K562 (cell line): ENCODE results near the gene FAM174C. TPM values are rescaled to one million over a fixed set of nuclear protein-coding genes. Genes with fewer than 3 reads are reported as not detected.

Experiments used
- CTBP1 ChIP-seq: fragments of 450-650 bp; IDR thresholded peaks from 2 replicates; pipeline ENCODE4 v1.6.1; 2016; ENCODE audit warnings: borderline replicate concordance
- CTCFL ChIP-seq: IDR thresholded peaks from 2 replicates; pipeline ENCODE4 v1.6.1; 2011; ENCODE audit warnings: borderline replicate concordance, low read depth, mild to moderate bottlenecking, moderate library complexity, low read length; ENCODE audit not compliant: insufficient read depth, poor library complexity, severe bottlenecking
- E2F5 ChIP-seq: sonication (generic); formaldehyde crosslinking; IDR thresholded peaks from 2 replicates; pipeline ENCODE4 v1.8.0; 2022; ENCODE audit warnings: mild to moderate bottlenecking, missing genetic modification reagents
- EWSR1 ChIP-seq: fragments of 450-650 bp; IDR thresholded peaks from 2 replicates; pipeline ENCODE4 v1.6.1; 2018; ENCODE audit warnings: borderline replicate concordance, mild to moderate bottlenecking, low read depth, moderate library complexity; ENCODE audit not compliant: partially characterized antibody
- NRF1 ChIP-seq, 2 experiments: fragments of 450-650 bp; IDR thresholded peaks in 1 of 2; conservative IDR thresholded peaks in 1 of 2; 2 replicates each; pipeline ENCODE4 v1.6.1; 2014; ENCODE audit warnings: mild to moderate bottlenecking in 2 of 2
- POLR2H ChIP-seq: IDR thresholded peaks from 2 replicates; pipeline ENCODE4 v1.6.1; 2016; ENCODE audit warnings: missing genetic modification characterization, low read depth, mild to moderate bottlenecking, control low read depth, missing compliant biosample characterization, moderate library complexity
- ZBTB34 ChIP-seq: fragments of 250-450 bp; sonication (Bioruptor Pico); IDR thresholded peaks from 2 replicates; pipeline ENCODE4 v1.8.0; 2021; ENCODE audit warnings: mild to moderate bottlenecking, moderate library complexity
- ZNF436 ChIP-seq: fragments of 250-450, 450-650 bp; sonication (Bioruptor Pico); formaldehyde crosslinking; IDR thresholded peaks from 2 replicates; pipeline ENCODE4 v1.7.0; 2020; ENCODE audit warnings: mild to moderate bottlenecking
- ZNF780A ChIP-seq: fragments of 250-450 bp; sonication (Bioruptor Pico); IDR thresholded peaks from 2 replicates; pipeline ENCODE4 v1.5.0; 2021; ENCODE audit warnings: mild to moderate bottlenecking
- polyA plus RNA-seq, 8 experiments: library from polyadenylated mRNA; depleted of rRNA in 4 of 8; stranded (reverse) in 5 of 8; unstranded in 3 of 8; fragments of >200 nt; fragmentation: Nextera tagmentation in 2 of 8; fragmentation: Illumina TruSeq in 1 of 8; extraction: Ambion mirVana in 2 of 8; extraction: Trizol in 1 of 8; gene quantifications; 2 replicates each; pipeline versions ENCODE4 v1.2.1 to v1.2.3, GENCODE V29; 2011 to 2014; ENCODE audit warnings: inconsistent platforms in 1 of 8, missing spikeins in 1 of 8
- total RNA-seq, 7 experiments: library from RNA; depleted of rRNA in 6 of 7; stranded (reverse); fragments of >200 nt in 6 of 7; fragmentation: Illumina TruSeq in 2 of 7; extraction: Trizol in 2 of 7; gene quantifications; 2 replicates each; pipeline versions ENCODE4 v1.2.1 to v1.2.3, GENCODE V29; 2011 to 2021; ENCODE audit warnings: low replicate concordance in 1 of 7
- TF ChIP-seq, protein P1 (sequence below): fragments of 250-450 bp; sonication (Bioruptor Pico); IDR thresholded peaks from 2 replicates; pipeline ENCODE4 v1.4.0; 2020
- TF ChIP-seq, protein P2 (sequence below), 2 experiments: fragments of 450-650 bp; IDR thresholded peaks; 2 replicates each; pipeline ENCODE4 v1.6.1; 2018; ENCODE audit warnings: mild to moderate bottlenecking in 2 of 2, low read depth in 1 of 2; ENCODE audit not compliant: partially characterized antibody in 2 of 2

The FAM174C gene
- total and polyA plus RNA-seq, 9 of the 15 experiments (the other 6 are each of a cell fraction or from before 2014, with no cell fraction given): 0.66 to 89.6 (median 20.3) TPM

DNA sequence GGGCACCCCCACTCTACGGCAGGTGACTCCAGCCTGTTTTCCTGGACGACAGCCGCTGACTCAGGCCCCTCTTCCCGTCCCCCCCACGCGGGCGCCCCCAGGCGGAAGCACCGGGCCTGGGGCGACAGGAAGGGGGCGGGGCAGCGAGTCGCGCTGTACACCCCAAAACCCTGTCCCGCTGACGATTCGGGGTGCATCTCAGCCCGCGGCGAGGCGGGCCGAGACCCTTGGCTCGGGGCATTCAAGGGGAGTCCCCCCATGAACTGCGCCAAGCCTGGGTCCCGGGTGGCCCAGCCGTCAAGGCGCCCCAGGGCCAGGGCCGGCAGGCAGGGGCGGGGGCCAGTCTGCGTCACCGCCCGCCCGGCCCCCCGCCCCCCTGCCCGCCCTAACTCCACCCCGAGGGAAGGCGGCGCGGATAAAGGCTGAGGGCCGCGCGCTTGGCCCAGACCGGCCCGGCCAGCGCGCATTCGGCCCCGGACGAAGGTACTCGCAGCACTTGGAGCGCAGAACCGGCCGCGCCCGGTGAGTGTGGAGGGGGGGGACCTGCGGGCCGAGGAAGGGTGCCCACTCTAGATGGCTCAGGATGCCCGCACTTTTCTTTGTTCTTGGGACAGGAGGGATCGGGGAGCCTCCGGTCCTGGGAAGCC is 27.1 kb upstream of the FAM174C start, which contains the start of gene MIDN (continued):
- TF ChIP-seq, protein P1, sequence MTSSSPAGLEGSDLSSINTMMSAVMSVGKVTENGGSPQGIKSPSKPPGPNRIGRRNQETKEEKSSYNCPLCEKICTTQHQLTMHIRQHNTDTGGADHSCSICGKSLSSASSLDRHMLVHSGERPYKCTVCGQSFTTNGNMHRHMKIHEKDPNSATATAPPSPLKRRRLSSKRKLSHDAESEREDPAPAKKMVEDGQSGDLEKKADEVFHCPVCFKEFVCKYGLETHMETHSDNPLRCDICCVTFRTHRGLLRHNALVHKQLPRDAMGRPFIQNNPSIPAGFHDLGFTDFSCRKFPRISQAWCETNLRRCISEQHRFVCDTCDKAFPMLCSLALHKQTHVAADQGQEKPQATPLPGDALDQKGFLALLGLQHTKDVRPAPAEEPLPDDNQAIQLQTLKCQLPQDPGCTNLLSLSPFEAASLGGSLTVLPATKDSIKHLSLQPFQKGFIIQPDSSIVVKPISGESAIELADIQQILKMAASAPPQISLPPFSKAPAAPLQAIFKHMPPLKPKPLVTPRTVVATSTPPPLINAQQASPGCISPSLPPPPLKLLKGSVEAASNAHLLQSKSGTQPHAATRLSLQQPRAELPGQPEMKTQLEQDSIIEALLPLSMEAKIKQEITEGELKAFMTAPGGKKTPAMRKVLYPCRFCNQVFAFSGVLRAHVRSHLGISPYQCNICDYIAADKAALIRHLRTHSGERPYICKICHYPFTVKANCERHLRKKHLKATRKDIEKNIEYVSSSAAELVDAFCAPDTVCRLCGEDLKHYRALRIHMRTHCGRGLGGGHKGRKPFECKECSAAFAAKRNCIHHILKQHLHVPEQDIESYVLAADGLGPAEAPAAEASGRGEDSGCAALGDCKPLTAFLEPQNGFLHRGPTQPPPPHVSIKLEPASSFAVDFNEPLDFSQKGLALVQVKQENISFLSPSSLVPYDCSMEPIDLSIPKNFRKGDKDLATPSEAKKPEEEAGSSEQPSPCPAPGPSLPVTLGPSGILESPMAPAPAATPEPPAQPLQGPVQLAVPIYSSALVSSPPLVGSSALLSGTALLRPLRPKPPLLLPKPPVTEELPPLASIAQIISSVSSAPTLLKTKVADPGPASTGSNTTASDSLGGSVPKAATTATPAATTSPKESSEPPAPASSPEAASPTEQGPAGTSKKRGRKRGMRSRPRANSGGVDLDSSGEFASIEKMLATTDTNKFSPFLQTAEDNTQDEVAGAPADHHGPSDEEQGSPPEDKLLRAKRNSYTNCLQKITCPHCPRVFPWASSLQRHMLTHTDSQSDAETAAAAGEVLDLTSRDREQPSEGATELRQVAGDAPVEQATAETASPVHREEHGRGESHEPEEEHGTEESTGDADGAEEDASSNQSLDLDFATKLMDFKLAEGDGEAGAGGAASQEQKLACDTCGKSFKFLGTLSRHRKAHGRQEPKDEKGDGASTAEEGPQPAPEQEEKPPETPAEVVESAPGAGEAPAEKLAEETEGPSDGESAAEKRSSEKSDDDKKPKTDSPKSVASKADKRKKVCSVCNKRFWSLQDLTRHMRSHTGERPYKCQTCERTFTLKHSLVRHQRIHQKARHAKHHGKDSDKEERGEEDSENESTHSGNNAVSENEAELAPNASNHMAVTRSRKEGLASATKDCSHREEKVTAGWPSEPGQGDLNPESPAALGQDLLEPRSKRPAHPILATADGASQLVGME (CRISPR knock-in tag): no peak
- TF ChIP-seq POLR2H (tag): peak; percentile 91; the same call in 1 of the 2 replicates
- TF ChIP-seq CTCFL: peak; percentile 64
- no peak for TF ChIP-seq ZBTB34 (CRISPR knock-in tag)
- TF ChIP-seq ZNF436: no peak; the same call in 1 of the 2 replicates
- TF ChIP-seq CTBP1: peak; percentile 68; the same call in 1 of the 2 replicates
- no peak for TF ChIP-seq E2F5 (CRISPR knock-in tag)
- TF ChIP-seq, protein P2, sequence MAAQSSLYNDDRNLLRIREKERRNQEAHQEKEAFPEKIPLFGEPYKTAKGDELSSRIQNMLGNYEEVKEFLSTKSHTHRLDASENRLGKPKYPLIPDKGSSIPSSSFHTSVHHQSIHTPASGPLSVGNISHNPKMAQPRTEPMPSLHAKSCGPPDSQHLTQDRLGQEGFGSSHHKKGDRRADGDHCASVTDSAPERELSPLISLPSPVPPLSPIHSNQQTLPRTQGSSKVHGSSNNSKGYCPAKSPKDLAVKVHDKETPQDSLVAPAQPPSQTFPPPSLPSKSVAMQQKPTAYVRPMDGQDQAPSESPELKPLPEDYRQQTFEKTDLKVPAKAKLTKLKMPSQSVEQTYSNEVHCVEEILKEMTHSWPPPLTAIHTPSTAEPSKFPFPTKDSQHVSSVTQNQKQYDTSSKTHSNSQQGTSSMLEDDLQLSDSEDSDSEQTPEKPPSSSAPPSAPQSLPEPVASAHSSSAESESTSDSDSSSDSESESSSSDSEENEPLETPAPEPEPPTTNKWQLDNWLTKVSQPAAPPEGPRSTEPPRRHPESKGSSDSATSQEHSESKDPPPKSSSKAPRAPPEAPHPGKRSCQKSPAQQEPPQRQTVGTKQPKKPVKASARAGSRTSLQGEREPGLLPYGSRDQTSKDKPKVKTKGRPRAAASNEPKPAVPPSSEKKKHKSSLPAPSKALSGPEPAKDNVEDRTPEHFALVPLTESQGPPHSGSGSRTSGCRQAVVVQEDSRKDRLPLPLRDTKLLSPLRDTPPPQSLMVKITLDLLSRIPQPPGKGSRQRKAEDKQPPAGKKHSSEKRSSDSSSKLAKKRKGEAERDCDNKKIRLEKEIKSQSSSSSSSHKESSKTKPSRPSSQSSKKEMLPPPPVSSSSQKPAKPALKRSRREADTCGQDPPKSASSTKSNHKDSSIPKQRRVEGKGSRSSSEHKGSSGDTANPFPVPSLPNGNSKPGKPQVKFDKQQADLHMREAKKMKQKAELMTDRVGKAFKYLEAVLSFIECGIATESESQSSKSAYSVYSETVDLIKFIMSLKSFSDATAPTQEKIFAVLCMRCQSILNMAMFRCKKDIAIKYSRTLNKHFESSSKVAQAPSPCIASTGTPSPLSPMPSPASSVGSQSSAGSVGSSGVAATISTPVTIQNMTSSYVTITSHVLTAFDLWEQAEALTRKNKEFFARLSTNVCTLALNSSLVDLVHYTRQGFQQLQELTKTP (IDR thresholded peaks at IDR 0.05; ENCODE audit: low read depth in 1 of 2, partially characterized antibody in 2 of 2): no peak
- peak; percentile 73; the same call in 1 of the 2 replicates for TF ChIP-seq ZNF780A (CRISPR knock-in tag)
- peak in 1 of 2 experiments; percentile 61; a peak in 2 of 4 replicates for TF ChIP-seq NRF1 (conservative IDR thresholded peaks at IDR 0.05 in 1 of 2, IDR thresholded peaks at IDR 0.05 in 1 of 2)
- no peak for TF ChIP-seq EWSR1
